Endothelial cell of umbilical vein (primary cell): ENCODE data around the gene UBE2M.
A peak's percentile ranks its signal among the peaks of the same experiment; 100 is the strongest.

ENCODE experiments used
- CTCF ChIP-seq, 2 donors: IDR thresholded peaks; 1 replicate in 1 of 2; 2 replicates in 1 of 2; pipeline ENCODE4 v1.5.1; 2011; ENCODE audit warnings: low read length in 2 of 2, mild to moderate bottlenecking in 2 of 2, moderate library complexity in 2 of 2, control low read depth in 1 of 2, inconsistent platforms in 1 of 2, low read depth in 1 of 2; ENCODE audit not compliant: insufficient read depth in 1 of 2; ENCODE audit errors: extremely low read depth in 1 of 2
- EZH2 ChIP-seq: IDR thresholded peaks from 2 replicates; pipeline ENCODE4 v1.6.1; 2012; ENCODE audit warnings: borderline replicate concordance, low read depth, mild to moderate bottlenecking, moderate library complexity, low read length, inconsistent platforms; ENCODE audit not compliant: severe bottlenecking
- JUN ChIP-seq: IDR thresholded peaks from 2 replicates; pipeline ENCODE4 v1.6.1; 2011; ENCODE audit warnings: borderline replicate concordance, low read depth; ENCODE audit not compliant: insufficient read length, insufficient read depth
- MAX ChIP-seq: IDR thresholded peaks from 2 replicates; pipeline ENCODE4 v1.6.1; 2011; ENCODE audit not compliant: insufficient read depth, insufficient read length
- POLR2A ChIP-seq: IDR thresholded peaks from 2 replicates; pipeline ENCODE4 v1.6.1; 2012; ENCODE audit warnings: low read depth, mild to moderate bottlenecking, control low read depth, low read length
- POLR2AphosphoS5 ChIP-seq: IDR thresholded peaks from 2 replicates; pipeline ENCODE4 v1.6.1; 2012; ENCODE audit warnings: low read depth, mild to moderate bottlenecking, control low read depth, low read length, moderate library complexity; ENCODE audit not compliant: insufficient read depth

GRCh38 chr19:58558066-58558622 is at the start of gene UBE2M:
- peak; percentile 56 for TF ChIP-seq POLR2AphosphoS5
- no peak for TF ChIP-seq POLR2A
- no peak for TF ChIP-seq CTCF (IDR thresholded peaks at IDR 0.05; ENCODE audit: extremely low read depth in 1 of 2, insufficient read depth in 1 of 2, low read depth in 1 of 2, low read length in 2 of 2)
- no peak for TF ChIP-seq EZH2
- no peak for TF ChIP-seq MAX
- no peak for TF ChIP-seq JUN
